K562 (cell line): ENCODE data around the gene ZNF593OS. TPM values are rescaled to one million over a fixed set of nuclear protein-coding genes. Genes with fewer than 3 reads are reported as not detected.

ENCODE experiments used
- ATAC-seq: fragments of 200-7000 bp; cut with Tn5 transposase; 3 replicates; pipeline ENCODE4 v1.9.1; 2020; ENCODE audit warnings: moderate library complexity
- BruUV-seq: library from RNA; stranded (reverse); fragments of 400-500 nt; replicated peaks from 2 replicates; lab custom pipeline; 2021; lab: Mats Ljungman, UMichigan
- CTCF ChIA-PET: fragments of 300-600 bp; formaldehyde crosslinking; extraction: SDS; loops from one replicate; lab custom pipeline; 2021; ENCODE audit warnings: low intra/inter-chr PET ratio; lab: Yijun Ruan, JAX
- POLR2A ChIA-PET: fragments of 300-600, 350-650 bp; sonication (Branson Sonifier 250); formaldehyde crosslinking; extraction: SDS; loops from one replicate; lab custom pipeline; 2021; ENCODE audit warnings: antibody characterized with exemption, inconsistent platforms; lab: Yijun Ruan, JAX
- DNase-seq, 4 experiments: peaks; one replicate each; pipeline versions ENCODE4 v3.0.0 to v3.0.0-alpha.2; 2011 to 2018; ENCODE audit warnings: low spot score in 3 of 4, mixed read lengths in 3 of 4; ENCODE audit errors: extremely low read depth in 1 of 4
- FAIRE-seq: peaks from 2 replicates; lab custom pipeline; 2011; peaks lifted over from hg19 to GRCh38; lab: Jason Lieb, UNC
- H2AFZ ChIP-seq: 2 replicates; pipeline ENCODE4 v1.6.0; 2011; ENCODE audit warnings: low read depth, low read length, control low read depth, inconsistent platforms
- H3K27ac ChIP-seq: fragments of 200-600 bp; 3 replicates; pipeline ENCODE4 v1.8.0; 2011; ENCODE audit warnings: low read depth, mild to moderate bottlenecking, control low read depth, inconsistent platforms, low read length, moderate library complexity, mixed read lengths; ENCODE audit errors: extremely low read depth
- H3K27me3 ChIP-seq, 2 experiments: fragments of 300-600 bp in 1 of 2; 2 replicates in 1 of 2; 3 replicates in 1 of 2; pipeline versions ENCODE4 v1.6.0 to v1.8.0; 2011; ENCODE audit warnings: inconsistent platforms in 2 of 2, low read length in 2 of 2, mild to moderate bottlenecking in 1 of 2, mixed read lengths in 1 of 2, moderate library complexity in 1 of 2; ENCODE audit not compliant: control insufficient read depth in 2 of 2, insufficient read depth in 2 of 2
- H3K36me3 ChIP-seq: fragments of 300-600 bp; 3 replicates; pipeline ENCODE4 v1.8.0; 2011; ENCODE audit warnings: mild to moderate bottlenecking, low read length, inconsistent platforms; ENCODE audit not compliant: control insufficient read depth, insufficient read depth
- H3K4me1 ChIP-seq, 2 experiments: fragments of 200-600 bp in 1 of 2; replicated peaks in 1 of 2; 2 replicates in 1 of 2; 3 replicates in 1 of 2; pipeline versions ENCODE4 v1.5.1 to v1.8.0; 2011; ENCODE audit warnings: inconsistent platforms in 2 of 2, low read length in 2 of 2, mild to moderate bottlenecking in 1 of 2, mixed read lengths in 1 of 2, moderate library complexity in 1 of 2; ENCODE audit not compliant: control insufficient read depth in 2 of 2, insufficient read depth in 2 of 2
- H3K4me2 ChIP-seq: 2 replicates; pipeline ENCODE4 v1.6.1; 2011; ENCODE audit warnings: low read length, control low read depth, inconsistent platforms, mixed read lengths; ENCODE audit not compliant: insufficient read depth
- H3K4me3 ChIP-seq: fragments of 200-600 bp; sonication (generic), shearing (Covaris generic); 2 replicates; pipeline ENCODE4 v1.5.1; 2016; ENCODE audit warnings: control low read depth, inconsistent platforms
- H3K79me2 ChIP-seq: fragments of 200-600 bp; 3 replicates; pipeline ENCODE4 v1.8.0; 2011; ENCODE audit warnings: low read length, inconsistent platforms; ENCODE audit not compliant: control insufficient read depth, insufficient read depth
- H3K9ac ChIP-seq, 2 experiments: 2 replicates each; pipeline versions ENCODE4 v1.6.0 to v1.6.1; 2011; ENCODE audit warnings: low read depth in 2 of 2, low read length in 2 of 2, control low read depth in 1 of 2, inconsistent platforms in 1 of 2, mild to moderate bottlenecking in 1 of 2, mixed read lengths in 1 of 2; ENCODE audit not compliant: insufficient read depth in 1 of 2
- H3K9me1 ChIP-seq: one replicate; pipeline ENCODE4 v1.6.0; 2011; ENCODE audit warnings: inconsistent platforms, mild to moderate bottlenecking, low read length, moderate library complexity; ENCODE audit not compliant: control insufficient read depth, insufficient read depth
- H3K9me3 ChIP-seq: replicated peaks from 2 replicates; pipeline ENCODE4 v1.5.1; 2011; ENCODE audit warnings: low read depth, low read length, inconsistent platforms; ENCODE audit not compliant: control insufficient read depth, insufficient read depth
- H4K20me1 ChIP-seq: replicated peaks from 2 replicates; pipeline ENCODE4 v1.6.1; 2011; ENCODE audit warnings: low read length, inconsistent platforms, mixed read lengths; ENCODE audit not compliant: control insufficient read depth, insufficient read depth
- ADNP ChIP-seq: fragments of 200-800 bp; sonication (Bioruptor generic); IDR thresholded peaks from 2 replicates; pipeline ENCODE4 v1.6.1; 2016; ENCODE audit warnings: missing genetic modification characterization, missing compliant biosample characterization
- BCOR ChIP-seq: fragments of 450-650 bp; IDR thresholded peaks from 2 replicates; pipeline ENCODE4 v1.6.1; 2016
- BMI1 ChIP-seq: fragments of 150-350 bp; IDR thresholded peaks from 2 replicates; pipeline ENCODE4 v1.6.1; 2014; ENCODE audit warnings: low read length
- CHD4 ChIP-seq: fragments of 200-600 bp; sonication (generic); IDR thresholded peaks from 3 replicates; pipeline ENCODE4 v1.6.1; 2012; ENCODE audit warnings: low read depth, mild to moderate bottlenecking, mixed read lengths, low read length, inconsistent platforms; ENCODE audit not compliant: insufficient read depth, insufficient replicate concordance, poor library complexity, severe bottlenecking
- KDM1A ChIP-seq, 2 experiments: fragments of 450-650 bp; IDR thresholded peaks; 2 replicates each; pipeline ENCODE4 v1.6.1; 2016; ENCODE audit warnings: mild to moderate bottlenecking in 2 of 2
- RBM25 ChIP-seq: fragments of 200-400 bp; formaldehyde crosslinking; IDR thresholded peaks from 2 replicates; pipeline ENCODE4 v1.6.1; 2018; ENCODE audit warnings: low read length, low read depth, moderate library complexity; ENCODE audit not compliant: severe bottlenecking
- WGBS: fragments of 100-300 bp; shearing (Covaris generic); methylation state at CpG from one replicate; pipeline ENCODE4 v1.1.6; 2016; ENCODE audit warnings: low coverage, mixed read lengths; ENCODE audit not compliant: insufficient coverage; ENCODE audit errors: missing lambda C conversion rate; 5-methylcytosine and 5-hydroxymethylcytosine counted together
- in situ Hi-C: fragments of 300-500 bp; cut with MboI; formaldehyde crosslinking; loops from 4 replicates; pipeline ENCODE4 v1.15.0; 2018; ENCODE audit warnings: inconsistent platforms, mixed read lengths
- intact Hi-C: fragments of 100-400 bp; cut with micrococcal nuclease; formaldehyde crosslinking; loops from 2 replicates; pipeline ENCODE4 v1.14.2; 2022
- polyA plus RNA-seq, 8 experiments: library from polyadenylated mRNA; depleted of rRNA in 4 of 8; stranded (reverse) in 5 of 8; unstranded in 3 of 8; fragments of >200 nt; fragmentation: Nextera tagmentation in 2 of 8; fragmentation: Illumina TruSeq in 1 of 8; extraction: Ambion mirVana in 2 of 8; extraction: Trizol in 1 of 8; gene quantifications; 2 replicates each; pipeline versions ENCODE4 v1.2.1 to v1.2.3, GENCODE V29; 2011 to 2014; ENCODE audit warnings: inconsistent platforms in 1 of 8, missing spikeins in 1 of 8
- total RNA-seq, 7 experiments: library from RNA; depleted of rRNA in 6 of 7; stranded (reverse); fragments of >200 nt in 6 of 7; fragmentation: Illumina TruSeq in 2 of 7; extraction: Trizol in 2 of 7; gene quantifications; 2 replicates each; pipeline versions ENCODE4 v1.2.1 to v1.2.3, GENCODE V29; 2011 to 2021; ENCODE audit warnings: low replicate concordance in 1 of 7
- TF ChIP-seq, protein P1 (sequence below), 2 experiments: fragments of 450-650 bp; IDR thresholded peaks; 2 replicates each; pipeline ENCODE4 v1.6.1; 2016; ENCODE audit warnings: mild to moderate bottlenecking in 2 of 2, borderline replicate concordance in 1 of 2, low read depth in 1 of 2, moderate library complexity in 1 of 2

The ZNF593OS gene
- total and polyA plus RNA-seq, 9 of the 15 experiments (the other 6 are each of a cell fraction or from before 2014, with no cell fraction given): 0.24 to 0.27 TPM; not detected in 7

DNA sequence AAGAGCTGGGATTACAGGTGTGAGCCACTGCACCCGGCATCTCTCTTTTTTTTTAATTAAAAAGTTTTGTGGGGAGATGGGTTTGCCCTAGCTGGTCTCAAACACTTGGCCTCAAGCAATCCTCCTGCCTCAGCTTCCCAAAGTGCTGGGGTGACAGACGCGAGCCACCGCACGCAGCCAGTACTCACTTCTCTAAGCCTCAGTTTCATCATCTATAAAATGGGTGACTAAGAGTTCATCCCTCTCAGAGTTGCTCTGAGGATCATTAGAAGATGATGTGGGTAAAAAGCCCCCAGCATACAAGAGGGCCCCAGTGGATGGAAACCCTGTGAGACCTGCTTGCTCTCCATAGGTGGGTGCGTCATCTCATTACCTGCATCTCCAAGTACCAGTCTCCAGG lies 16.2 kb upstream of the ZNF593OS start:
- in situ Hi-C loops (no loop called here), intact Hi-C loops (no loop called here)
- TF ChIP-seq KDM1A (IDR thresholded peaks at IDR 0.05): peak; percentile 36 to 53; a peak in 2 of 4 replicates
- TF ChIP-seq BCOR: peak; percentile 69
- peak; percentile 74 for TF ChIP-seq RBM25
- TF ChIP-seq, protein P1, sequence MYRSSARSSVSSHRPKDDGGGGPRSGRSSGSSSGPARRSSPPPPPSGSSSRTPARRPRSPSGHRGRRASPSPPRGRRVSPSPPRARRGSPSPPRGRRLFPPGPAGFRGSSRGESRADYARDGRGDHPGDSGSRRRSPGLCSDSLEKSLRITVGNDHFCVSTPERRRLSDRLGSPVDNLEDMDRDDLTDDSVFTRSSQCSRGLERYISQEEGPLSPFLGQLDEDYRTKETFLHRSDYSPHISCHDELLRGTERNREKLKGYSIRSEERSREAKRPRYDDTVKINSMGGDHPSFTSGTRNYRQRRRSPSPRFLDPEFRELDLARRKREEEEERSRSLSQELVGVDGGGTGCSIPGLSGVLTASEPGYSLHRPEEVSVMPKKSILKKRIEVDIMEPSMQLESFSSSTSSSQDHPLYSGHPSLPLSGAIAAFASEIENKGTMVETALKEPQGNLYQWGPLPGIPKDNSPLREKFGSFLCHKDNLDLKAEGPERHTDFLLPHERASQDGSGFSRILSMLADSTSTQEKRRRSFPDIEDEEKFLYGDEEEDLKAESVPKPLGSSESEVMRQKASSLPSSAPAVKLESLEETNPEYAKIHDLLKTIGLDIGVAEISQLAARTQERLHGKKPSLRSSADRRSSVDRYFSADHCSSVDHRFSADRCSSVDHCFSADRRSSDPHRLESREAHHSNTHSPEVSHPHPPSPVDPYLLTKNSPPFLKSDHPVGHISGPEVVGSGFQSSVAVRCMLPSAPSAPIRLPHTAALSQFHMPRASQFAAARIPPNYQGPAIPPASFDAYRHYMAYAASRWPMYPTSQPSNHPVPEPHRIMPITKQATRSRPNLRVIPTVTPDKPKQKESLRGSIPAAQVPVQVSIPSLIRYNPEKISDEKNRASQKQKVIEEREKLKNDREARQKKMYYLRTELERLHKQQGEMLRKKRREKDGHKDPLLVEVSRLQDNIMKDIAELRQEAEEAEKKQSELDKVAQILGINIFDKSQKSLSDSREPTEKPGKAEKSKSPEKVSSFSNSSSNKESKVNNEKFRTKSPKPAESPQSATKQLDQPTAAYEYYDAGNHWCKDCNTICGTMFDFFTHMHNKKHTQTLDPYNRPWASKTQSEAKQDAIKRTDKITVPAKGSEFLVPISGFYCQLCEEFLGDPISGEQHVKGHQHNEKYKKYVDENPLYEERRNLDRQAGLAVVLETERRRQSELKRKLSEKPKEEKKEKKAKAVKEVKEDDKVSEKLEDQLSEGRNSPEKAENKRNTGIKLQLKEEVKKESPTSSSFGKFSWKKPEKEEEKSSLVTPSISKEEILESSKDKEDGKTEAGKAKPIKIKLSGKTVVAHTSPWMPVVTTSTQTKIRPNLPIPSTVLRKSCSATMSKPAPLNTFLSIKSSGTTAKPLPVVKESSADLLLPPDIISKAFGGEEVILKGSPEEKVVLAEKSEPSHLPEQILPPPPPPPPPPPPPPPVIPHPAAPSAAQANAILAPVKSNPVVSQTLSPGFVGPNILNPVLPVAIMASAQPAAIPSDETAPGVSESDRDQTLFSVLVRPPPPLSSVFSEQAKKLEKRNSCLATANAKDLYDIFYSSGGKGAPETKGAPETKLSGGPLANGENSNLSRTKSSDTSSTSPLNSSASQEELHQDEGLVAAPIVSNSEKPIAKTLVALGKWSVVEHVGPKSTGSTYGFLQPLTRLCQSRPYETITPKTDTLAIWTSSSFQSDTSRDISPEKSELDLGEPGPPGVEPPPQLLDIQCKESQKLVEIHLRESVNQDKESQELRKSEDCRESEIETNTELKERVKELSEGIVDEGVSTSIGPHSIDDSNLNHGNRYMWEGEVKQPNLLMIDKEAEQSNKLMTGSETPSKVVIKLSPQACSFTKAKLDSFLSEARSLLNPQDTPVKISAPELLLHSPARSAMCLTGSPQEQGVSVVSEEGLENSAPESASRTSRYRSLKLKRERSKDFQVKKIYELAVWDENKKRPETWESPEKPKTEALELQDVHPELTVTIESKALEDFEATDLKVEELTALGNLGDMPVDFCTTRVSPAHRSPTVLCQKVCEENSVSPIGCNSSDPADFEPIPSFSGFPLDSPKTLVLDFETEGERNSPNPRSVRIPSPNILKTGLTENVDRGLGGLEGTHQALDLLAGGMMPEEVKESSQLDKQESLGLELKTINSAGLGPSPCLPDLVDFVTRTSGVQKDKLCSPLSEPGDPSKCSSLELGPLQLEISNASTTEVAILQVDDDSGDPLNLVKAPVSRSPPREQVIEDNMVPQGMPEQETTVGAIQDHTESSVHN (IDR thresholded peaks at IDR 0.05; ENCODE audit: borderline replicate concordance in 1 of 2, low read depth in 1 of 2): no peak
- TF ChIP-seq CHD4: peak; percentile 34
- no peak for TF ChIP-seq BMI1
- peak; percentile 58; the same call in 1 of the 2 replicates for TF ChIP-seq ADNP (tag)
- H4K20me1 ChIP-seq: 0 out of 2 replicates have a peak, but pooled peaks cover 6% of the 10 kb centered on the region
- ChIA-PET CTCF (no interaction called here), POLR2A (interaction anchor here (0.6 kb wide), 1 partner anchor 277 kb away, joined by 3 read pairs; no protein-coding TSS in a partner anchor)
- H3K4me3 ChIP-seq: no peak overlapping the region
- H3K9ac ChIP-seq: no peak overlapping the region
- H3K9me1 ChIP-seq: no peaks in the 10 kb centered on the region
- ATAC-seq (no peak), FAIRE-seq (no peak), DNase-seq (no peak)
- H3K36me3 ChIP-seq: no peaks in the 10 kb centered on the region
- no peaks in the 10 kb centered on the region for H3K79me2 ChIP-seq
- H2AFZ ChIP-seq: no peak overlapping the region
- H3K27me3 ChIP-seq: no peaks in the 10 kb centered on the region
- H3K9me3 ChIP-seq: no peaks in the 10 kb centered on the region
- no peak overlapping the region for H3K27ac ChIP-seq
- no TSS peak for BruUV-seq
- H3K4me1 ChIP-seq: peaks cover 0 to 27% of the 10 kb centered on the region in 2 experiments; a peak in 2 of 5 replicates
- 85% methylated on average over 6 of the region's 6 CpGs for WGBS
- H3K4me2 ChIP-seq: no peak overlapping the region
